VCaP (cell line): ENCODE data around the gene JARID2.

Experiments used
- H3K27ac ChIP-seq: fragments of 450-650 bp; 2 replicates; pipeline ENCODE4 v1.5.1; 2017
- CTCF ChIP-seq: fragments of 450-650 bp; conservative IDR thresholded peaks from 2 replicates; pipeline ENCODE4 v1.5.1; 2017; ENCODE audit warnings: mild to moderate bottlenecking, moderate library complexity

JARID2 gene

GRCh38 chr6:15382089-15382488 is 136.2 kb downstream of the JARID2 start:
- H3K27ac ChIP-seq, result no peak overlapping the region
- TF ChIP-seq CTCF, result no peak

DNA sequence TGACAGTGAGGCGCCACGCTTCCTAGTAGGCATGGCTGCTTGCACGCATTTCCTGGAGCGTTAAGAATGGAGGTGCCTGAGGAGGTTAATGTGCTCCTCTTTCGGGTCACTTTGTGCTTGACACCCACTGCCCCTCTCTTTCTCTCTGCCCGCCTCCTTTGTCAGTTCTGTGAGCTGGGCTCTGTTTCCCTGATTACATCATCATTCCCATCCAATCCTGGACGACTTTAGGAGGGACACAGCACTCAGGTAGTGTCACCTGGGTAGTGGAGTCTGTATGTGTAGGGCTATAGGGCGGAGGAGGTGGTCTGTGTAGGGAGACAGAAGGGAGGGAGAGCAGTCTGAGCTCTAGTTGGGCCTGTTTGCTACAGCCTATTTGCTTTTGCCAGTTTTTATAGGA is 136.8 kb downstream of the JARID2 start:
- no peak overlapping the region for H3K27ac ChIP-seq
- no peak for TF ChIP-seq CTCF

- TF ChIP-seq CTCF, result no peak
- H3K27ac ChIP-seq, result no peak overlapping the region
Measured at GRCh38 chr6:15384901-15385300, 139.0 kb downstream of the JARID2 start.

DNA sequence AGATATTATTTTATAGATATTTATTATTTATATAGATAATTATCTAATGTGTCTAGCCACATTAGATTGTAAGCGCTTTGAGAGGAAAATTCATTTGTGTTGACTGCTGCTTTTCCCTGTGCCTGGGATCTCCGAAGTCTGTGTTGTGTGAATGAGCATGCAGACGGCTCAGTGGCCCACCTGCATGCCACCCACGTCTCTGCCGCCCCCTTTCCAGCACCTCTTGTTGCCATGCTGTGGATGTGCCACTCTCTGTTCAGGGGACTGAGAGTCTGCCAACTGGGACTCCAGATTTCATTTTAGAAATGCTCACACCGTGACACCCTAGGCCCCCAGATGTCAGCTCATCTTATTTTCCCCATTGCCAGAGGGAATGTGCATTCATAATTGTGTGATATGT is 139.7 kb downstream of the JARID2 start:
- TF ChIP-seq CTCF, result no peak
- no peak overlapping the region for H3K27ac ChIP-seq

DNA sequence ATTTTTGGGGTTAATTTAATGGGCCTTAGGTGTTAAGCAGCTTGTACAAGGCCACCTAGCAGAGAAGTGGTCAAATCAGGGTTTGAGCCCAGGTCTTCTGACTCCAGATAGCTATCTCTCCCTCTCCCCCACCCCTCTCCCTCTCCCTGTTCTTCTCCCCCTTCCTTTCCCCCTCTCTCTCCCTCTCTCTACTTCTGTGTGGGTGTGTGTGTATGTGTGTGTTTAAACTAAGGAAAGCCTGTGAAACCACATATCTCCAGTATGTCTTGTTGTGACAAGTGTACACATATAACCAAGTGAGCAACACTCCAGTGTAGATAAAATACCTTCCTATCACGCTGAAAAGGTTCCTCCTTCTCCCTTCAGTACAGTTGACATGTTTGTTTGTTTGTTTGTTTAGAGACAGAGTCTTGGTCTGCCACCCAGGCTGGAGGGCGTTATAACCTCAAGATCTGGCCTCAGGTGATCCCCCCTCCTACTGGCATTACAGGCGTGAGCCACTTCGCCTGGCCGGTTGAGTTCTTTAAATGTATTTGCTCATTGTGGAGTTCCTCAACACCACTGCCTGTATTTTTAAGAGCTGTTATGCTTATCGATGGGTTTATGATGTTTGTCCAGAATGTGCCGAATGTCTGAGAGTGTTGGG is 140.4 kb downstream of the JARID2 start:
- TF ChIP-seq CTCF, result no peak
- H3K27ac ChIP-seq, result no peak overlapping the region

DNA sequence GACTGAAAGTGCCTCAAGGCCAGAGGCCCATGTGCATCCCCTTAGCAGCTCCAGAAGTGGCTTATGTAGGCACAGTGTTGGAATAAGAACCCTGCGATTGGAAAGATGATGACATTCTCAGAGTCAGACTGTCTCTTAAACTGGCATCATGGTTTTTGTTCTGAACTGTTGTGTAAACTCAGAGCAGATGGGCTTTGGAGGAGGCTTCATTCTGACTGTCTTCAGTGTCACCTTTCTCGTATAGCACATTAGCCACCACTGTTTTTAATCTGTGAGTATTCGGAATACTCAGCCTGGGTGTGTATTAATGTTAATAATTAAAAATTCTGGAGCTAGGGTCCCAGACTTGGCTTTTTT is 140.9 kb downstream of the JARID2 start:
- TF ChIP-seq CTCF, result no peak
- H3K27ac ChIP-seq, result no peak overlapping the region

DNA sequence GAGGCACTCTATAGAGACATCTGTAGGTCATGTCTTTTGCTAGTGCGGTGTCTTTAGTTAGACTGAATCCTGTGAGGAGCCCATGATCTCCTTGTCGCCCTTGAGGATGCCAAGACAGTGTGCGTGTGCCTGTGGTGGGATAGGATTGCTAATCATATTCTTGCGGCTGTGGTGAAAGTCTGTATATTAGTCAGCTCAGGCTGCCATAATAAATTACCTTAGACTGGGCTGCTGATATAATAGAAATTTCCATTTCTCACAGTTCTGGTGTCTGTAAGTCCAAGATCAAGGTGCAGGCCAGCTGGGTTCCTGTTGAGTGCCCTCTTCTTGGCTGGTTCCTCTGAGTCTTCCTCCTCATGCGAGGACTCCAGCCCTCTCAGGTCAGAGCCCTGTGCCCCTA is 141.2 kb downstream of the JARID2 start:
- no peak overlapping the region for H3K27ac ChIP-seq
- TF ChIP-seq CTCF, result no peak
